ENCODE data around the gene ZBTB8A. TPM values are rescaled to one million over a fixed set of nuclear protein-coding genes. Genes with fewer than 3 reads are reported as not detected.

The ZBTB8A gene
- total and polyA plus RNA-seq, 2 of the 8 experiments (the other 6 are each of a cell fraction or from before 2014, with no cell fraction given): 2.9 to 10.4 TPM

- TF ChIP-seq EGR1 (IDR thresholded peaks at IDR 0.05; ENCODE audit: borderline replicate concordance, low read depth, low read length) (no peak), JUND (IDR thresholded peaks at IDR 0.05; ENCODE audit: low read length) (no peak), USF2 (IDR thresholded peaks at IDR 0.05; ENCODE audit: low read length) (no peak)
Measured at GRCh38 chr1:32647308-32648134, 108.3 kb downstream of the ZBTB8A start (continued).
